Endothelial cell of umbilical vein (primary cell): Measurements from ENCODE around the gene BMP8A. TPM values are rescaled to one million over a fixed set of nuclear protein-coding genes. Genes with fewer than 3 reads are reported as not detected.

ENCODE experiments used
- BruUV-seq: library from RNA; stranded (reverse); fragments of 400-500 nt; replicated peaks from 2 replicates; lab custom pipeline; 2021; lab: Mats Ljungman, UMichigan
- CTCF ChIA-PET: fragments of 300-600, 350-600 bp; sonication (Branson Sonifier 250); formaldehyde crosslinking; loops from one replicate; lab custom pipeline; 2021; ENCODE audit warnings: antibody characterized with exemption, inconsistent platforms; lab: Charles Lee
- POLR2A ChIA-PET: fragments of 300-600, 350-600 bp; sonication (Branson Sonifier 250); formaldehyde crosslinking; loops from one replicate; lab custom pipeline; 2021; ENCODE audit warnings: antibody characterized with exemption, inconsistent platforms; lab: Charles Lee
- DNase-seq: peaks from one replicate; pipeline ENCODE4 v3.0.0-alpha.2; 2011; ENCODE audit warnings: low read depth, low spot score
- FAIRE-seq: peaks from 2 replicates; lab custom pipeline; 2011; peaks lifted over from hg19 to GRCh38; lab: Jason Lieb, UNC
- H2AFZ ChIP-seq: 2 replicates; pipeline ENCODE4 v1.6.0; 2012; ENCODE audit warnings: low read depth, low read length, control low read depth, inconsistent platforms
- H3K27ac ChIP-seq: 2 replicates; pipeline ENCODE4 v1.5.1; 2011; ENCODE audit warnings: low read depth, mild to moderate bottlenecking, control low read depth, low read length, moderate library complexity; ENCODE audit not compliant: insufficient read depth
- H3K27me3 ChIP-seq, 2 experiments: 2 replicates each; pipeline versions ENCODE4 v1.6.0 to v1.6.1; 2011; ENCODE audit warnings: low read length in 2 of 2, mixed read lengths in 1 of 2; ENCODE audit not compliant: control insufficient read depth in 2 of 2, insufficient read depth in 2 of 2
- H3K36me3 ChIP-seq, 2 experiments: 2 replicates in 1 of 2; 3 replicates in 1 of 2; pipeline ENCODE4 v1.5.1; 2011; ENCODE audit warnings: low read length in 2 of 2, mild to moderate bottlenecking in 1 of 2, moderate library complexity in 1 of 2; ENCODE audit not compliant: control insufficient read depth in 2 of 2, insufficient read depth in 2 of 2; ENCODE audit errors: extremely low read depth in 1 of 2
- H3K4me1 ChIP-seq: 3 replicates; pipeline ENCODE4 v1.5.1; 2011; ENCODE audit warnings: mild to moderate bottlenecking, low read length; ENCODE audit not compliant: control insufficient read depth, insufficient read depth; ENCODE audit errors: extremely low read depth
- H3K4me2 ChIP-seq: 2 replicates; pipeline ENCODE4 v1.6.1; 2011; ENCODE audit warnings: low read length, control low read depth, mixed read lengths; ENCODE audit not compliant: insufficient read depth
- H3K4me3 ChIP-seq, 3 experiments: fragments of 200-600 bp in 1 of 3; sonication (generic), shearing (Covaris generic) in 1 of 3; replicated peaks in 1 of 3; 2 replicates each; pipeline ENCODE4 v1.5.1; 2011 to 2016; ENCODE audit warnings: control low read depth in 3 of 3, low read length in 3 of 3, mild to moderate bottlenecking in 2 of 3, inconsistent platforms in 1 of 3, low read depth in 1 of 3, moderate library complexity in 1 of 3; ENCODE audit not compliant: insufficient read depth in 1 of 3
- H3K79me2 ChIP-seq: 2 replicates; pipeline ENCODE4 v1.6.0; 2012; ENCODE audit warnings: low read length, inconsistent platforms; ENCODE audit not compliant: control insufficient read depth, insufficient read depth
- H3K9ac ChIP-seq: replicated peaks from 2 replicates; pipeline ENCODE3; 2011; ENCODE audit warnings: low read length, control low read depth; ENCODE audit not compliant: insufficient read depth; ENCODE audit errors: extremely low read depth
- H3K9me1 ChIP-seq: replicated peaks from 3 replicates; pipeline ENCODE4 v1.6.0; 2011; ENCODE audit warnings: mild to moderate bottlenecking, low read length; ENCODE audit not compliant: control insufficient read depth, insufficient read depth; ENCODE audit errors: extremely low read depth
- H3K9me3 ChIP-seq: replicated peaks from 2 replicates; pipeline ENCODE4 v1.5.1; 2012; ENCODE audit warnings: low read length, inconsistent platforms; ENCODE audit not compliant: control insufficient read depth, insufficient read depth
- H4K20me1 ChIP-seq: replicated peaks from 2 replicates; pipeline ENCODE3; 2011; ENCODE audit warnings: mild to moderate bottlenecking, low read length; ENCODE audit not compliant: control insufficient read depth, insufficient read depth; ENCODE audit errors: extremely low read depth
- EZH2 ChIP-seq: IDR thresholded peaks from 2 replicates; pipeline ENCODE4 v1.6.1; 2012; ENCODE audit warnings: borderline replicate concordance, low read depth, mild to moderate bottlenecking, moderate library complexity, low read length, inconsistent platforms; ENCODE audit not compliant: severe bottlenecking
- FOS ChIP-seq: IDR thresholded peaks from 2 replicates; pipeline ENCODE4 v1.6.1; 2011; ENCODE audit warnings: mild to moderate bottlenecking, low read length, moderate library complexity, borderline replicate concordance; ENCODE audit not compliant: insufficient read depth
- GATA2 ChIP-seq: IDR thresholded peaks from 2 replicates; pipeline ENCODE4 v1.7.0; 2011; ENCODE audit warnings: low read depth, mild to moderate bottlenecking, moderate library complexity, mixed read lengths, low read length; ENCODE audit not compliant: insufficient read length, insufficient read depth
- JUN ChIP-seq: IDR thresholded peaks from 2 replicates; pipeline ENCODE4 v1.6.1; 2011; ENCODE audit warnings: borderline replicate concordance, low read depth; ENCODE audit not compliant: insufficient read length, insufficient read depth
- MYC ChIP-seq: IDR thresholded peaks from one replicate; pipeline ENCODE4 v1.6.1; 2011; ENCODE audit warnings: mild to moderate bottlenecking, low read depth, low read length
- POLR2A ChIP-seq: IDR thresholded peaks from 2 replicates; pipeline ENCODE4 v1.6.1; 2012; ENCODE audit warnings: low read depth, mild to moderate bottlenecking, control low read depth, low read length
- POLR2AphosphoS5 ChIP-seq: IDR thresholded peaks from 2 replicates; pipeline ENCODE4 v1.6.1; 2012; ENCODE audit warnings: low read depth, mild to moderate bottlenecking, control low read depth, low read length, moderate library complexity; ENCODE audit not compliant: insufficient read depth
- dilution Hi-C: fragments of 300-500 bp; cut with MboI; formaldehyde crosslinking; loops from one replicate; pipeline ENCODE4 v1.15.0; 2019; ENCODE audit warnings: low sequenced_read_pairs; ENCODE audit not compliant: extremely low pct_ligation_motif_present
- intact Hi-C: fragments of 100-400 bp; cut with micrococcal nuclease; formaldehyde crosslinking; loops from one replicate; pipeline ENCODE4 v1.10.0; 2022
- polyA plus RNA-seq, 4 experiments: library from polyadenylated mRNA; depleted of rRNA in 3 of 4; stranded (reverse) in 3 of 4; unstranded in 1 of 4; fragments of >200 nt; gene quantifications; 2 replicates each; pipeline versions ENCODE4 v1.2.1 to v1.2.3, GENCODE V29; 2011 to 2012; ENCODE audit warnings: missing spikeins in 1 of 4
- total RNA-seq: library from RNA; stranded (reverse); gene quantifications from 2 replicates; pipeline ENCODE4 v1.2.3, GENCODE V29; 2021
- TF ChIP-seq, protein P1 (sequence below), 2 donors: IDR thresholded peaks; 1 replicate in 1 of 2; 2 replicates in 1 of 2; pipeline ENCODE4 v1.5.1; 2011; ENCODE audit warnings: low read length in 2 of 2, mild to moderate bottlenecking in 2 of 2, moderate library complexity in 2 of 2, control low read depth in 1 of 2, inconsistent platforms in 1 of 2, low read depth in 1 of 2; ENCODE audit not compliant: insufficient read depth in 1 of 2; ENCODE audit errors: extremely low read depth in 1 of 2
- TF ChIP-seq, protein P2 (sequence below): IDR thresholded peaks from 2 replicates; pipeline ENCODE4 v1.6.1; 2011; ENCODE audit not compliant: insufficient read depth, insufficient read length

The BMP8A gene
- total and polyA plus RNA-seq, 2 donors (not counting 3 experiments of a cell fraction or from before 2014, with no cell fraction given): 0.25 to 0.44 TPM

DNA sequence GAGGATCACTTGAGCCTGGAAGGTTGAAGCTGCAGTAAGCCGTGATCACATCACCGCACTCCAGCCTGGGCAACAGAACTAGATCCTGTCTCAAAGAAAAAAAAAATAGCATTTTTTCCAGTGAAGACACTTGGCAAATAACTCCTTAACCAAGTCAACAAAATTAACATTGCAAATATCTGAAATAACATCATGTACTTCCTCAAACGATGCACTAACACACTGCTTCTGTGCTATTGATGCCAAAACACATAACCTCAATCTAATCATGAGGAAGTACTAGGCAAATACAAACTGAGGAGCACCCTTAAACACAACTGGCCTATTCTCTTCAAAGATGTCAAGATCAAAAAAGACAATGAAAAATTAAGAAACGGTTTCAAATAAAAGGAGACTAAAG is 52.9 kb downstream of the BMP8A start:
- H2AFZ ChIP-seq: no peak overlapping the region
- FAIRE-seq: no peak
- TF ChIP-seq, protein P1, sequence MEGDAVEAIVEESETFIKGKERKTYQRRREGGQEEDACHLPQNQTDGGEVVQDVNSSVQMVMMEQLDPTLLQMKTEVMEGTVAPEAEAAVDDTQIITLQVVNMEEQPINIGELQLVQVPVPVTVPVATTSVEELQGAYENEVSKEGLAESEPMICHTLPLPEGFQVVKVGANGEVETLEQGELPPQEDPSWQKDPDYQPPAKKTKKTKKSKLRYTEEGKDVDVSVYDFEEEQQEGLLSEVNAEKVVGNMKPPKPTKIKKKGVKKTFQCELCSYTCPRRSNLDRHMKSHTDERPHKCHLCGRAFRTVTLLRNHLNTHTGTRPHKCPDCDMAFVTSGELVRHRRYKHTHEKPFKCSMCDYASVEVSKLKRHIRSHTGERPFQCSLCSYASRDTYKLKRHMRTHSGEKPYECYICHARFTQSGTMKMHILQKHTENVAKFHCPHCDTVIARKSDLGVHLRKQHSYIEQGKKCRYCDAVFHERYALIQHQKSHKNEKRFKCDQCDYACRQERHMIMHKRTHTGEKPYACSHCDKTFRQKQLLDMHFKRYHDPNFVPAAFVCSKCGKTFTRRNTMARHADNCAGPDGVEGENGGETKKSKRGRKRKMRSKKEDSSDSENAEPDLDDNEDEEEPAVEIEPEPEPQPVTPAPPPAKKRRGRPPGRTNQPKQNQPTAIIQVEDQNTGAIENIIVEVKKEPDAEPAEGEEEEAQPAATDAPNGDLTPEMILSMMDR (IDR thresholded peaks at IDR 0.05; ENCODE audit: extremely low read depth in 1 of 2, insufficient read depth in 1 of 2, low read depth in 1 of 2, low read length in 2 of 2): no peak
- no peak for TF ChIP-seq EZH2
- TF ChIP-seq GATA2: no peak
- no peak for TF ChIP-seq MYC
- TF ChIP-seq, protein P2, sequence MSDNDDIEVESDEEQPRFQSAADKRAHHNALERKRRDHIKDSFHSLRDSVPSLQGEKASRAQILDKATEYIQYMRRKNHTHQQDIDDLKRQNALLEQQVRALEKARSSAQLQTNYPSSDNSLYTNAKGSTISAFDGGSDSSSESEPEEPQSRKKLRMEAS: no peak
- TF ChIP-seq POLR2A: no peak
- no peak for TF ChIP-seq FOS
- TF ChIP-seq JUN: no peak
- no peak for TF ChIP-seq POLR2AphosphoS5
- H3K9me3 ChIP-seq: no peaks in the 10 kb centered on the region
- H3K4me1 ChIP-seq: no peaks in the 10 kb centered on the region
- H4K20me1 ChIP-seq: no peaks in the 10 kb centered on the region
- no peaks in the 10 kb centered on the region for H3K79me2 ChIP-seq
- intact Hi-C loops: no loop called here
- dilution Hi-C loops: no loop called here
- H3K9me1 ChIP-seq: no peaks in the 10 kb centered on the region
- no peak for DNase-seq
- CTCF ChIA-PET: interaction anchor here (0.6 to 1.5 kb wide), 3 partner anchors 9 to 446 kb away, joined by 3 to 4 read pairs (median 4); no protein-coding TSS in a partner anchor
- POLR2A ChIA-PET: no interaction called here
- no peak overlapping the region for H3K27ac ChIP-seq
- no peak overlapping the region for H3K4me3 ChIP-seq
- H3K9ac ChIP-seq: no peak overlapping the region
- BruUV-seq: no TSS peak
- no peak overlapping the region for H3K4me2 ChIP-seq
- peaks cover 0 to 6% of the 10 kb centered on the region in 2 experiments for H3K36me3 ChIP-seq
- H3K27me3 ChIP-seq: no peaks in the 10 kb centered on the region
